Breast epithelium (tissue), 4 donors: ENCODE results near the gene IQGAP2. TPM values are rescaled to one million over a fixed set of nuclear protein-coding genes. Genes with fewer than 3 reads are reported as not detected.

Experiments used
- DNase-seq, 2 donors: peaks; one replicate each; pipeline ENCODE4 v3.0.0-alpha.2; 2019; ENCODE audit warnings: low spot score in 2 of 2
- H3K27ac ChIP-seq, 2 donors: fragments of 200-600 bp; sonication (generic) in 1 of 2; one replicate each; pipeline ENCODE4 v1.5.1; 2016 to 2019; ENCODE audit warnings: mild to moderate bottlenecking in 1 of 2
- H3K27me3 ChIP-seq, 2 donors: fragments of 200-600 bp; sonication (generic) in 1 of 2; one replicate each; pipeline versions ENCODE4 v1.5.1 to v1.6.0; 2017 to 2019; ENCODE audit warnings: control low read depth in 1 of 2, mild to moderate bottlenecking in 1 of 2
- H3K36me3 ChIP-seq: fragments of 200-600 bp; one replicate; pipeline ENCODE4 v1.5.1; 2019
- H3K4me1 ChIP-seq, 2 donors: fragments of 200-600 bp; sonication (generic); one replicate each; pipeline ENCODE4 v1.5.1; 2016 to 2019; ENCODE audit warnings: control low read depth in 1 of 2
- H3K4me3 ChIP-seq, 3 donors: fragments of 200-600 bp; sonication (generic); 1 replicate in 2 of 3; 2 replicates in 1 of 3; pipeline ENCODE4 v1.5.1; 2016 to 2019; ENCODE audit warnings: mild to moderate bottlenecking in 3 of 3, moderate library complexity in 2 of 3
- H3K9me3 ChIP-seq, 2 donors: fragments of 200-600 bp; sonication (generic) in 1 of 2; one replicate each; pipeline ENCODE4 v1.5.1; 2016 to 2019; ENCODE audit warnings: control low read depth in 1 of 2
- CTCF ChIP-seq, 3 donors: fragments of 450-650 bp; IDR thresholded peaks; one replicate each; pipeline ENCODE4 v1.5.1; 2016 to 2017; ENCODE audit warnings: antibody characterized with exemption in 3 of 3, mild to moderate bottlenecking in 3 of 3, moderate library complexity in 3 of 3
- POLR2A ChIP-seq: fragments of 450-650 bp; IDR thresholded peaks from one replicate; pipeline ENCODE4 v1.6.1; 2016; ENCODE audit warnings: antibody characterized with exemption, mild to moderate bottlenecking, moderate library complexity
- POLR2AphosphoS5 ChIP-seq, 3 donors: sonication (generic); formaldehyde crosslinking; IDR thresholded peaks; one replicate each; pipeline ENCODE4 v1.6.1; 2017; ENCODE audit warnings: antibody characterized with exemption in 3 of 3
- intact Hi-C: fragments of 100-400 bp; cut with DNase I; formaldehyde crosslinking; loops from one replicate; pipeline ENCODE4 v1.15.1; 2023; ENCODE audit warnings: low total_unique reads
- total RNA-seq, 3 donors: library from RNA; depleted of rRNA; stranded (reverse); fragments of >200 nt; gene quantifications; one replicate each; pipeline ENCODE4 v1.1.0, GENCODE V29; 2016

The IQGAP2 gene
- total RNA-seq, 3 donors from 2014 or later = 31.7 to 70.2 (median 44.6) TPM

- Histone ChIP-seq H3K4me3 (no peak overlapping the region), H3K4me1 (no peaks in the 10 kb centered on the region), H3K36me3 (no peaks in the 10 kb centered on the region), H3K9me3 (no peaks in the 10 kb centered on the region), H3K27me3 (no peaks in the 10 kb centered on the region), H3K27ac (no peak overlapping the region)
- TF ChIP-seq POLR2A = no peak
- no peak for TF ChIP-seq POLR2AphosphoS5 (IDR thresholded peaks at IDR 0.05)
- TF ChIP-seq CTCF (IDR thresholded peaks at IDR 0.05) = no peak
- intact Hi-C loops = no loop called here
- no peak for DNase-seq
Observed at GRCh38 chr5:76742583-76742982, 339.5 kb downstream of the IQGAP2 start.

- intact Hi-C loops = no loop called here
- Histone ChIP-seq H3K27me3 (no peaks in the 10 kb centered on the region), H3K36me3 (no peaks in the 10 kb centered on the region), H3K27ac (no peak overlapping the region), H3K4me1 (no peaks in the 10 kb centered on the region), H3K4me3 (no peak overlapping the region), H3K9me3 (no peaks in the 10 kb centered on the region)
- DNase-seq = no peak
- TF ChIP-seq CTCF (IDR thresholded peaks at IDR 0.05) = no peak
- TF ChIP-seq POLR2A = no peak
- no peak for TF ChIP-seq POLR2AphosphoS5 (IDR thresholded peaks at IDR 0.05)
Observed at GRCh38 chr5:76744632-76745031, 341.5 kb downstream of the IQGAP2 start.

- DNase-seq = no peak
- intact Hi-C loops = no loop called here
- no peaks in the 10 kb centered on the region for H3K36me3 ChIP-seq
- no peak for TF ChIP-seq POLR2A
- TF ChIP-seq CTCF (IDR thresholded peaks at IDR 0.05) = no peak
- TF ChIP-seq POLR2AphosphoS5 (IDR thresholded peaks at IDR 0.05) = no peak
- H3K4me1 ChIP-seq = no peaks in the 10 kb centered on the region
- H3K9me3 ChIP-seq = no peaks in the 10 kb centered on the region
- H3K4me3 ChIP-seq = no peak overlapping the region
- no peaks in the 10 kb centered on the region for H3K27me3 ChIP-seq
- H3K27ac ChIP-seq = no peak overlapping the region
Observed at GRCh38 chr5:76745670-76746069, 342.6 kb downstream of the IQGAP2 start.

GRCh38 chr5:76746677-76747076 lies 343.6 kb downstream of the IQGAP2 start:
- no peaks in the 10 kb centered on the region for H3K4me1 ChIP-seq
- TF ChIP-seq POLR2AphosphoS5 (IDR thresholded peaks at IDR 0.05) = no peak
- H3K27ac ChIP-seq = no peak overlapping the region
- intact Hi-C loops = no loop called here
- H3K27me3 ChIP-seq = no peaks in the 10 kb centered on the region
- DNase-seq = no peak
- H3K36me3 ChIP-seq = no peaks in the 10 kb centered on the region
- H3K4me3 ChIP-seq = no peak overlapping the region
- no peaks in the 10 kb centered on the region for H3K9me3 ChIP-seq

- TF ChIP-seq CTCF (IDR thresholded peaks at IDR 0.05) (no peak), POLR2AphosphoS5 (IDR thresholded peaks at IDR 0.05) (no peak), POLR2A (no peak)
- no peaks in the 10 kb centered on the region for H3K27me3 ChIP-seq
- intact Hi-C loops = no loop called here
Observed at GRCh38 chr5:76747706-76748105, 344.6 kb downstream of the IQGAP2 start.

GRCh38 chr5:76751291-76751690 lies 348.2 kb downstream of the IQGAP2 start:
- no peak overlapping the region for H3K4me3 ChIP-seq

More at GRCh38 chr5:76747706-76748105, 344.6 kb downstream of the IQGAP2 start:
- no peak overlapping the region for H3K4me3 ChIP-seq
- no peaks in the 10 kb centered on the region for H3K4me1 ChIP-seq
- H3K9me3 ChIP-seq = no peaks in the 10 kb centered on the region
- no peak for DNase-seq
- no peak overlapping the region for H3K27ac ChIP-seq
- H3K36me3 ChIP-seq = no peaks in the 10 kb centered on the region

More at GRCh38 chr5:76751291-76751690, 348.2 kb downstream of the IQGAP2 start:
- TF ChIP-seq CTCF (IDR thresholded peaks at IDR 0.05) = no peak
- TF ChIP-seq POLR2AphosphoS5 (IDR thresholded peaks at IDR 0.05) = no peak
- TF ChIP-seq POLR2A = no peak
- intact Hi-C loops = no loop called here
- Histone ChIP-seq H3K9me3 (no peaks in the 10 kb centered on the region), H3K27me3 (no peaks in the 10 kb centered on the region), H3K36me3 (no peaks in the 10 kb centered on the region), H3K4me1 (no peaks in the 10 kb centered on the region), H3K27ac (no peak overlapping the region)
- DNase-seq = no peak
